ENCODE data around the gene SRP72.

DNA sequence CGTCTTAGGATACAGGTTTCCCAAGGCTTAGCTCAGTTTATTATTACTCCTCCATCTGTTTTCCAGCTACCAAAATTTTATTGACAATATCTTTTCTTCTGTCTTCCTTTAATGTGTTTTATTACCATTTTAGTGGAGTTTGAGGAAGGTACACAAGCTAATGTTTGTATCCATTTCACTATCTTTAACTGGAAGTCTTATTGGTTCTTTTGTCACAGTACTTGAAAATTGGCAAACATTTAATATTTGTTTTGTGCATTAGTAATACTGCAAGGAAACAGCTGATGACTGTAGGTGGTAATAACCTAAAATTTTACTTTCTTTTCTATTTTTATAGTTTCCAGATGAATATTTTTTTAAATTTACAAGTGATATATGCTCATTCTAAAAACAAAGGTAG, 28.8 kb downstream of the SRP72 start:
- TF ChIP-seq POLR2A (IDR thresholded peaks at IDR 0.05; ENCODE audit: low read depth, low read length) (no peak), POLR2AphosphoS5 (IDR thresholded peaks at IDR 0.05; ENCODE audit: low read depth, low read length) (no peak), TAF1 (IDR thresholded peaks at IDR 0.05; ENCODE audit: borderline replicate concordance, low read depth, low read length) (no peak)
